Activated T-helper 1 cell treated with Interleukin-2 at 50 U/mL for 16 hours (primary cell): ENCODE data around the gene LRP1.

Source experiments
- DNase-seq: peaks from one replicate; pipeline ENCODE4 v3.0.0-alpha.2; 2020; ENCODE audit warnings: low read depth

Gene LRP1

DNA sequence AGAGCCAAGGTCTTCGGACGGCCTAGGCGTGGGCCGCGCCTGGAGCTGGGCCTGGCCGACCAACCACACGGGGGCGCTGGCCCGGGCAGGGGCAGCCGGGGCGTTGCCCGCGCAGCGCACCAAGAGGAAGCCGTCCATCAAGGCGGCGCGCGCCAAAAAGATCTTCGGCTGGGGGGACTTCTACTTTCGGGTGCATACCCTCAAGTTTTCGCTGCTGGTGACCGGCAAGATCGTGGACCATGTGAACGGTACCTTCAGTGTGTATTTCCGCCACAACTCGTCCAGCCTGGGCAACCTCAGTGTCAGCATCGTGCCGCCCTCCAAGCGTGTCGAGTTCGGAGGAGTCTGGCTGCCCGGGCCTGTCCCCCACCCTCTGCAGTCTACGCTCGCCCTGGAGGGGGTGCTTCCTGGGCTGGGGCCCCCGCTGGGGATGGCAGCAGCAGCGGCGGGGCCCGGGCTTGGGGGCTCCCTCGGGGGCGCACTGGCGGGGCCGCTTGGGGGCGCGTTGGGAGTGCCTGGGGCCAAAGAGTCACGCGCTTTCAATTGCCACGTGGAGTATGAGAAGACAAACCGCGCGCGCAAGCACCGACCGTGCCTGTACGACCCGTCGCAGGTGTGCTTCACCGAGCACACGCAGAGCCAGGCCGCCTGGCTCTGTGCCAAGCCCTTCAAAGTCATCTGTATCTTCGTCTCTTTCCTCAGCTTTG is 96.8 kb downstream of the LRP1 start:
- DNase-seq, result no peak

DNA sequence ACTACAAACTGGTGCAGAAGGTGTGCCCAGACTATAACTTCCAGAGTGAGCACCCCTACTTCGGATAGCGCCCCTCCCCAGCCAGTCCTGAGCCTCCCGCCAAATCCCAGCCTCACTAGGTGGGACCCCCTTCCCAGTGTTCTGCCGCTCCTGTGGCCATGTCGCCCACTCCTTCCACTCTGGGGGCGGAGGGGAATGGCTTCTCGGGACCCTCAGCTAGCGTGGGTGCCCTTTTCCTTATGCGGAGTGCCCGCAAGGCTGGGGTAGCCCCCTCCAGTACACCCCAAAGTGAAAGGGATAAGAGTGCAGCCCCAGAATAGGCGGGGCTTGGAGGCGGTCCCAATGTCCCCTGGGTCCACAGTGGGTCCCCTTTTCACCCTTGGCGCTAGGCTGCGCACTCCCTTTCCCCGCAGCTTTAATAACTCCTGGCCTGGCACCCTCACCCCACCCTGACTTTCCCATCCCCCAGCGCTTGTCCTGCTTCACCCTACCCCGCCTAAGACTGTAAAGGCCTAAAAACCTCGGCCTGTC is 97.5 kb downstream of the LRP1 start:
- no peak for DNase-seq

GRCh38 chr12:57226588-57227314 is 98.5 kb downstream of the LRP1 start:
- DNase-seq, result no peak

DNA sequence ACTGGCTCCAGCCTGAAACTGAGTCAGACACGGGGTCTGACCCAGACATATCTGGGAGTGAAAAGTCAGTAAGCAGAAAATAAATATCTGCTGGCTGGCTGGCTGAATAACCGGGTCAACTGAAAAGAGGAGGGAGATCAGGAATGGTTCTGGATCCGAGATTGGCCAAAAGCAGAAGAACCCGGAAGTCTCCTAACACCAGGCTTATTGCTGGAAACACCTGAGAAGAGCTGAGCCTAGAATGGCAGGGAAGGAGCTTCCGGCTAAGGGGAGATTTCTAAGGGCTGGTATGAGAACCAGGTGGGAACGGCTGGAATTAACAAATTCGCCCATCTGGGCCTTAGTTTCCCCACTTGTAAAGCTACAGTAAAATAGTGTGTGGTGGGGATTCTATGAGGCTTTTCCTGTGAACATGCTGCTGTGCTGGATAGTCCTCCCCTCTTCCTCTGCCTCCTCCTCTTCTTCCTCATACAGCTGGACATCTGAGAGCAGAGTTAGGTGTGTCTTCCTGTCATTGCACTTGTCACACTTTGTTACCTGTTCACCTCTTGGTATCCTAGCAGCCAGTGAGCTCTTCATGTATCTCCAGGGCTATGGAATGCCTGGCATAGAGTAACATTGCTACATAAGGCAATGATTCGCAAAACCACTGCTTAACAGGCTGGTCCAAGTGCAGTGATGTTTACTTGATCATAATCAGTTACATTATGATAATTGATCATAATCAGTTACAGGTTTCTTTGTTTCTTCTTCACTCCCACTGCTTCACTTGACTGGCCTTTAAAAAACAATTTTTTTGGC is 99.2 kb downstream of the LRP1 start:
- DNase-seq, result no peak

- no peak for DNase-seq
These were observed 100.9 kb downstream of the LRP1 start for GRCh38 chr12:57229046-57229633.

DNA sequence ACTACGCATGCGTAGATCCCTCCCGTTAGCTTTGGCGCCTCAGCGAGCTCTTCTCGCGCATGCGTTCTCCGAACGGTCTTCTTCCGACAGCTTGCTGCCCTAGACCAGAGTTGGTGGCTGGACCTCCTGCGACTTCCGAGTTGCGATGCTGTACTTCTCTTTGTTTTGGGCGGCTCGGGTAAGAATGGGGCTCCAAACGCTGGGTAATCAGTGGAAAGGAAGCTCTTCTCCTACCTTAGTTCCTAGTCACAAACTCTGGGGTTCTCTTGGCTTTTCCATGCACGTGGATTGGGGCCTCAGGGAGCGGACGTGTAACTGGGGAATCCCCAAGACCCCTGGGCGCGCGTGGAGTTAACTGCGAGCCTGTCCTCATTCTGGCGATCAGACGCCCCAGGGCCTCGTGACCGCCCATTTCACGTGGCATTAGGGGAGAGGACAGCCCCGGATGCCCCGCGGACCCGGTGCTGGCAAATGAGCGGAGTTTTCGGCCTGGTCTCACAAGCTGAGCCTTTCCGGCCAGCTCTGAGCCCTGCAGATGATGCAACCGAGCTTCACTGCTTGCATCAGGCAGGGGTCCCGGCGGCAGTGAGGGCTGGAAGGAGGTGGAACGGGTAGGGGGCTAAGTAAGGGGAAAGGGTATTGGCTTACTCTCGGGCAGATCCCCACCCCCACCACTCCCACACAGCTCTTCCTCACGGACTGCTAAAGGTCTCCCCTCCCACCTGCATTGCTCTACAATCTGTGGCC is 101.5 kb downstream of the LRP1 start, which contains the start of gene SHMT2:
Gene SHMT2 (plus strand): TSS at position 78 of the 747 bp plus-strand sequence. CDS start 68 bp downstream, at position 146.
- peak; percentile 85 for DNase-seq

GRCh38 chr12:57230381-57231155 is 102.3 kb downstream of the LRP1 start:
- DNase-seq, result no peak

GRCh38 chr12:57231276-57232021 is 103.2 kb downstream of the LRP1 start:
- DNase-seq, result no peak

GRCh38 chr12:57232156-57232756 is 104.0 kb downstream of the LRP1 start:
- DNase-seq, result no peak

DNA sequence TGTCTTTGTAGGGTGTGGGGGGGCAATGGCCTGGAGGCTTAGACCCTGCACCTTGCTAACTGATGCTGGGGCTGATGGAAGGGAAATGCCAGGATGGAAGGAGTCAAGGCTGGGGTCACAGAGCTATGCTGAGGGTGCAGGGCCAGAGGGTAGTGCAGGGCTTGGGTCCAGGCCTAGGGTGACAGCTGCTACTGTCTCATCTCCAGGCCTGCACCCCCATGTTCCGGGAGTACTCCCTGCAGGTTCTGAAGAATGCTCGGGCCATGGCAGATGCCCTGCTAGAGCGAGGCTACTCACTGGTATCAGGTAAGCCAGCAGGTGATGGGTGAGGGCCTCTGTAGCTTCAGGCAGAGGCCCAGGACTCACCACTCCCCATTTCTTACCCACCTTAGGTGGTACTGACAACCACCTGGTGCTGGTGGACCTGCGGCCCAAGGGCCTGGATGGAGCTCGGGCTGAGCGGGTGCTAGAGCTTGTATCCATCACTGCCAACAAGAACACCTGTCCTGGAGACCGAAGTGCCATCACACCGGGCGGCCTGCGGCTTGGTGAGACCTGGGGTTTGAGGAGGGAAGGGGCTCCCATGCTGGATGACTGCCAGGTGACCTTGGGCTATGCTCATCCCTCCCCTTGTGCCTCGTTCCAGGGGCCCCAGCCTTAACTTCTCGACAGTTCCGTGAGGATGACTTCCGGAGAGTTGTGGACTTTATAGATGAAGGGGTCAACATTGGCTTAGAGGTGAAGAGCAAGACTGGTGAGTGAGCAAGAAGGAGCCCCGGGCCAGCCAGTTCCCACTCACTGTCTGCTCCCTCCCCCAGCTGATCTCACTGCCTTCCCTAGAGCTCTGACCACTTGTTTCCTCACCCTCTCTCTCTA is 105.3 kb downstream of the LRP1 start:
- DNase-seq, result no peak

- no peak for DNase-seq
These were observed 105.9 kb downstream of the LRP1 start for GRCh38 chr12:57234233-57234570.

DNA sequence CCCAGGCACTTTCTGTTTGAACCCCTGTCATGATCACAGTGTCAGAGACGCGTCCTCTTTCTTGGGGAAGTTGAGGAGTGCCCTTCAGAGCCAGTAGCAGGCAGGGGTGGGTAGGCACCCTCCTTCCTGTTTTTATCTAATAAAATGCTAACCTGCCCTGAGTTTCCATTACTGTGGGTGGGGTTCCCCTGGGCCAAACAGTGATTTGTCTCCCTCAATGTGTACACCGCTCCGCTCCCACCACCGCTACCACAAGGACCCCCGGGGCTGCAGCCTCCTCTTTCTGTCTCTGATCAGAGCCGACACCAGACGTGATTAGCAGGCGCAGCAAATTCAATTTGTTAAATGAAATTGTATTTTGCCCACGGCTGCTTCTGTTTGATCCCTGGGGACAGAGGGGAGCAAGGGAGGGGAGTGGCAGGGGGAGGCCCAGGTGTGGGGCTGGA is 106.3 kb downstream of the LRP1 start:
- no peak for DNase-seq

DNA sequence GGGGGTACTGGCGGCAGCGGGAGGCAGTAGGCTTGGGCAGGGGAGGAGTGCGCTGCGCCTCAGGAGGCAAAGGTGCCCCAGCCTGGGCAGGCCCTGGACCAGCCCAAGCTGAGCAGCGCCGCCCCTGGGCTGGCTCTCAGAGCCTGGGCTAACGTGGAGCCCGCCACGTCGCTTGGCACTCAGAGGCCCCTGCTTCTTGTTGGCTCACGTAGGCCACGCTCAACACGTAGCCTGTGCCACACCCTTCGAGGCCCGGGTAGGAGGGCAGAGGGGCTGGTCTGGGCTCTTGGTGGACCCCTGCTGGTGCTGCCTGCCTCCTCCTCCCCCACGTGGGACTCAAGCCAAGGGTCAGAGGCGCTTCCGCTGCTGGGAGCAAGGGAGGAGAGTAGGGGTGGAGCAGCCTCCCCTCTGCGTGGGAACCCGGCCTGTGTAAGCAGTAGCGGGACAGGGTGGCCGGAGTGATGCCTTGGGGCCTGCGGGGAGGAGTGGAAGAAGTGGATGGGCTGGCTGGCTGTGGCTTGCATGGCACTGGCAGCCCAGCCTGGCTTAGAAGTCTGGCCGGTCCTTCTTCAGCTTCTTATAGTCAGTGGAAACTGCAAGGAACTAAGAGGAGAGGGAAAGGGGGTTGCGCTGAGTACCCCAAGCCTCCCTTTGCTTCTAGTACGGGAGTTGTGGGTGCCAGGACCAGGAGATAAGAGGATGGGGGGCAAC is 106.9 kb downstream of the LRP1 start:
- DNase-seq, result no peak

GRCh38 chr12:57235728-57236131 is 107.4 kb downstream of the LRP1 start:
- no peak for DNase-seq

DNA sequence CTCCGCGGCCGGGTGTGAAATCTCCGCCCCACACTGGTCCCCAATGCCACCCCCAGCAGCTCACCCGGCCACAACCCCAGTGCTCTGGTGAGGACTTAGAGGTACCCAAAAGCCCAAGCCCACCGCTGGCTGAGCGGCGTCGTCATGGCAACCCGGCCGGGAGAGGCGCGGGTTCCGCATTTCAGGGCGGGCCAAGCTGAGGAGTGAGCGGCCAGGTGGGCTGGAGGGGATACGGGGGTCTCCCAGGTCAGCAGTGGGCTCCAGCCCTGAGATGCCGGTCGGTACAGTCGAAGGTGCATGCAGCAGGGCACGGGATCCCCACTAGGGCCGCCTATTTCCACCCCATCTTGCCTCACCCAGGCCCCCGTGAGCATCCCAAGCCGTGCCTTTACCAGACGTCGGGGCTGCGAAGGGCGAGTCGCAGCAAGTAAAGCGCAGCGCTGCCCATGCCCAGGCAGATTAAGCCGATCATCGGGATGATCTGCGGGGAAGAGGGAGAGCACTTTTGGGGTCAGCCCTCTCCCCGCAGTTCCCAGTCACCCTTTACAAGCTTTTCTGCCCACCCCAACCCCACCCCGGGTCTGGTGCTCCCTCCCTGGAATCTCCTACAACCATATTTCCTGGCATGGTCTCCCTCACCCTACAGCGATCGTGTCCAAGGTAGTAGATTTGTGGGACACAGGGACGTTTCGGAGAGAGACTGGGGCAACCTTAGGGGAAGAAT is 108.1 kb downstream of the LRP1 start:
- DNase-seq, result no peak

DNA sequence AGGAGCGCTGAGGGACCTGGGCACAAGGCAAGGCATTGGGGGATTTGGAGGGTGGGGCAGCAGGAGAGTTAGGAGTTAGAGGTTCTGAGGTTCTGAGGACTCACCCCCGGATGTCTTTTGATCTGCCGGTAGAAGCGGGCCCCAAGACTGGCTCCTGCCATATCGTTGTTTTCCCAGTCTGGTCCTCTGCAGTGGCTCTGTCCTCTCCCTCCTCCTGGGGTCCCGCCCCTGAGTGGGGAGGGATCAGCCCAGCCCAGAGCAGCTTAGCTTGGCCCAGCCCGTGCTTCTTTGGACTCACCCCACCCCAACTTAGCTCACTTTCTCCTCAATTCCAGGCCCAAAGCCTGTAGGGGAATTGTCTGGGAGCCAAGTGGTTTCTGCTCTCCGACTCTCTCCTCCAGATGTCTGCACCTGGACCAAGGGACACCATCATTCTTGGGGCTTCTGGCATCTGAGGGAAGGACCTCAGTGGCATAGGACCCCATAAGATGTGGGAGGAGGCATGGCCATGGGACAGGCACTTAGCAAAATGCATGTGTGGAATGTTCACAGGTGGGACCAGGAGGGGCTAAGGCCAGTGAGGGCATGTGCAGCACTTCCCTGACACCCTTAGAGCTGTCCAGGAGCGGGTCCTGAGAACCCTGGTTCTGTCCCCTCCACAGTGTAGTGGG is 108.8 kb downstream of the LRP1 start:
- no peak for DNase-seq

- no peak for DNase-seq
These were observed 109.3 kb downstream of the LRP1 start for GRCh38 chr12:57237596-57237931.
